Measurements from ENCODE around the gene IFT52. TPM values are rescaled to one million over a fixed set of nuclear protein-coding genes. Genes with fewer than 3 reads are reported as not detected.

IFT52 gene
- total RNA-seq, 1 experiment from 2014 or later, result 70.5 TPM

- Histone ChIP-seq H3K4me1 (no peaks in the 10 kb centered on the region), H3K36me3 (ENCODE audit: control insufficient read depth, insufficient read depth, low read length) (0 out of 2 replicates have a peak, but pooled peaks cover 1% of the 10 kb centered on the region), H3K4me3 (ENCODE audit: low read depth, low read length) (no peak overlapping the region), H3K9me3 (no peaks in the 10 kb centered on the region), H3K27me3 (replicated peaks; ENCODE audit: control insufficient read depth, insufficient read depth, low read length) (no peaks in the 10 kb centered on the region)
- Mint-ChIP-seq H3K27ac (ENCODE audit: unreplicated experiment) (no peak overlapping the region), H3K9me3 (ENCODE audit: unreplicated experiment) (no peaks in the 10 kb centered on the region), H3K4me1 (ENCODE audit: low read depth, unreplicated experiment) (peaks cover 4% of the 10 kb centered on the region), H3K27me3 (ENCODE audit: insufficient read depth, unreplicated experiment) (no peaks in the 10 kb centered on the region), H3K36me3 (ENCODE audit: insufficient read depth, unreplicated experiment) (peaks cover 83% of the 10 kb centered on the region), H3K4me3 (ENCODE audit: unreplicated experiment) (no peak overlapping the region)
- intact Hi-C loops (cut with micrococcal nuclease; ENCODE audit: unreplicated experiment), result no loop called here
- no peak for DNase-seq
- POLR2A ChIA-PET, result no interaction called here
- CTCF ChIA-PET, result no interaction called here
- no TSS peak for BruUV-seq (replicated peaks)
- TF ChIP-seq CTCF (IDR thresholded peaks at IDR 0.05; ENCODE audit: insufficient read depth in 1 of 2, low read depth in 1 of 2, low read length in 1 of 2, severe bottlenecking in 1 of 2, unreplicated experiment in 1 of 2), result no peak
These were observed 104.8 kb downstream of the IFT52 start for GRCh38 chr20:43695571-43695970.

Other genes starting within 250 kb of the IFT52 start
- gene SRSF6, start 133.0 kb upstream of the IFT52 start, total RNA-seq (2022), result 312 and 335 TPM in 2 replicates
- gene L3MBTL1, start 83.2 kb upstream of the IFT52 start, total RNA-seq (2022), result 8.4 and 11.5 TPM in 2 replicates
- gene SGK2, start 31.9 kb upstream of the IFT52 start, total RNA-seq (2022), result 5.2 and 6.6 TPM in 2 replicates
- 318 and 345 TPM in 2 replicates for gene MYBL2, start 76.2 kb downstream of the IFT52 start, total RNA-seq (2022)
- gene GTSF1L, start 136.1 kb downstream of the IFT52 start, total RNA-seq (2022), result not detected in 2 replicates

All from Caco-2 (cell line).